OCI-LY1 (cell line): ENCODE results near the gene MROH7.

ENCODE experiments used
- EZH2 ChIP-seq: fragments of 200-600 bp; sonication (generic), shearing (Covaris generic); IDR thresholded peaks from 2 replicates; pipeline ENCODE4 v1.8.0; 2017; ENCODE audit warnings: borderline replicate concordance, mixed run types, mild to moderate bottlenecking, antibody characterized with exemption, low read length, moderate library complexity, mixed read lengths
- TF ChIP-seq, protein P1 (sequence below): fragments of 200-600 bp; sonication (generic), shearing (Covaris generic); IDR thresholded peaks from 2 replicates; pipeline ENCODE4 v1.5.1; 2017; ENCODE audit warnings: mild to moderate bottlenecking, antibody characterized with exemption, low read length, moderate library complexity, mixed read lengths

DNA sequence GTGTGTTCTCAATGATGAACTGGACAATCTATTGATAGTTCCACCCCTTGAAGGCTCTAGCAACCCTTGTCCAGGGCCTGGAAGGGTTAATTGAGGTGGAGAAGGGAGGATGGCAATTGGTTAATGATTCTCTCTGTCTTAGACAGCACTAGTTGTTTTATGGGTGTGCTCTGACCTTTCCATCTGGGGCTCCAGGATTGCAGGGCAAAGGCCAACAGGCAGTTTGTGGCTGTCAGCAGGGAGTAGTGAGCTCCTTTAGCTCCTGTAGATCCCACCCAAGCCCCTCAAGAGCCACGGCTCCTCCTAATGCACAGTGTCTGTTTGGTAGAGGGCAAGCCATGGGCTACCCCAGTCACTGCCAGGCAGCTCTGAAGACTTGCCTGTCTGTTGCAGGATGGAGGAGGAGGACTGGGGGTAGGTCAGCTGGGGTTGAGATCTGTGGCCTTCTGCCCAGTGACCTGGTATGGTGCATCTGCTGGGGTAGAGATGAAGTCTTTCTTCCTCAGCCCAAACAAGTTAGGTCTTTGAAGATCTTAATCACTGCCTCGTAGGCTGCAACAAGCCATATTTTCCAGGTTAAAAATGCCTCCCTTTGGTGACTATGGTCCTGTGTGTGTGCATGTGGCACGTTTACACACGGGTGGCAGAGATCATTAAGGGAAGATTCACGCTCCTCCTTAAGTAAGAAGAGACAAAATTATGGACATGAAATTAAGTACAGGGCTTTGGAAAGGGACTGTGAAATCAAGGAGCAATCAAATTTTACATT is 7.7 kb downstream of the MROH7 start:
- TF ChIP-seq, protein P1, sequence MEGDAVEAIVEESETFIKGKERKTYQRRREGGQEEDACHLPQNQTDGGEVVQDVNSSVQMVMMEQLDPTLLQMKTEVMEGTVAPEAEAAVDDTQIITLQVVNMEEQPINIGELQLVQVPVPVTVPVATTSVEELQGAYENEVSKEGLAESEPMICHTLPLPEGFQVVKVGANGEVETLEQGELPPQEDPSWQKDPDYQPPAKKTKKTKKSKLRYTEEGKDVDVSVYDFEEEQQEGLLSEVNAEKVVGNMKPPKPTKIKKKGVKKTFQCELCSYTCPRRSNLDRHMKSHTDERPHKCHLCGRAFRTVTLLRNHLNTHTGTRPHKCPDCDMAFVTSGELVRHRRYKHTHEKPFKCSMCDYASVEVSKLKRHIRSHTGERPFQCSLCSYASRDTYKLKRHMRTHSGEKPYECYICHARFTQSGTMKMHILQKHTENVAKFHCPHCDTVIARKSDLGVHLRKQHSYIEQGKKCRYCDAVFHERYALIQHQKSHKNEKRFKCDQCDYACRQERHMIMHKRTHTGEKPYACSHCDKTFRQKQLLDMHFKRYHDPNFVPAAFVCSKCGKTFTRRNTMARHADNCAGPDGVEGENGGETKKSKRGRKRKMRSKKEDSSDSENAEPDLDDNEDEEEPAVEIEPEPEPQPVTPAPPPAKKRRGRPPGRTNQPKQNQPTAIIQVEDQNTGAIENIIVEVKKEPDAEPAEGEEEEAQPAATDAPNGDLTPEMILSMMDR: no peak
- no peak for TF ChIP-seq EZH2
